ENCODE results near the gene SBK3. TPM values are rescaled to one million over a fixed set of nuclear protein-coding genes. Genes with fewer than 3 reads are reported as not detected.

Gene SBK3
- total and polyA plus RNA-seq, 10 of the 15 experiments (the other 5 are each of a cell fraction or from before 2014, with no cell fraction given), result not detected

DNA sequence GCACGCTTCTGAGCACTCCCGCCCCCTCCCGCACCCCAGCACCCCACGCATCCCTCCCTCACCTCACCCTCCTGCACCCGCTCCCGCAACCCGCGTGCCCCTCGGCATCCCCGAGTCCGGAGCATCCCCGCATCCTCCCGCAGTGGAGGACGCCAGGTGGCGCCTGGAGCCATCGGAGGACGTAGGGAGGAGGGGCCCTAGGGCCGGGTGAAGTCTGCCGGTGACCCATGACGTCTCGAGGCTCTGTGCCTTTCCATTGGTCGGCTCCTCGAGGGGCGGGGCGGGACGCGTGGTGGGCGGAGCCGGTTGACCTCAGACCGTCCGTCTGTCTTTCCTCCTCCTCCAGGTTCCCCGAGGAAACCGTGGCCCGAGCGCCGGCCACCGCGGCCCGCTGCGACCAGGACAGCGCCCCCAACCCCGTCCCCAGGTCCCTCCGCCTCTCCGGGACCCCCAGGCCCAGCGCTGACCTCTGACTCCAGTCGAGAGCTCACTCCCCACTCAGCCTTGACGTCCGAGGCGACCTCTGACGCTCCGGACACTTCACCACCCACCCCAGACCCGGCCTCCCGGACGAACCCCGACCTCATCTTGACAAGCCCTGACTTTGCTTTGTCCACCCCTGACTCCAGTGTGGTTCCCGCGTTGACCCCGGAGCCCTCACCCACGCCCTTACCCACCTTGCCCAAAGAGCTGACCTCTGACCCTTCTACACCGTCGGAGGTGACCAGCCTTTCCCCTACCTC is 28.3 kb downstream of the SBK3 start (continued):
- TF ChIP-seq, protein P1, sequence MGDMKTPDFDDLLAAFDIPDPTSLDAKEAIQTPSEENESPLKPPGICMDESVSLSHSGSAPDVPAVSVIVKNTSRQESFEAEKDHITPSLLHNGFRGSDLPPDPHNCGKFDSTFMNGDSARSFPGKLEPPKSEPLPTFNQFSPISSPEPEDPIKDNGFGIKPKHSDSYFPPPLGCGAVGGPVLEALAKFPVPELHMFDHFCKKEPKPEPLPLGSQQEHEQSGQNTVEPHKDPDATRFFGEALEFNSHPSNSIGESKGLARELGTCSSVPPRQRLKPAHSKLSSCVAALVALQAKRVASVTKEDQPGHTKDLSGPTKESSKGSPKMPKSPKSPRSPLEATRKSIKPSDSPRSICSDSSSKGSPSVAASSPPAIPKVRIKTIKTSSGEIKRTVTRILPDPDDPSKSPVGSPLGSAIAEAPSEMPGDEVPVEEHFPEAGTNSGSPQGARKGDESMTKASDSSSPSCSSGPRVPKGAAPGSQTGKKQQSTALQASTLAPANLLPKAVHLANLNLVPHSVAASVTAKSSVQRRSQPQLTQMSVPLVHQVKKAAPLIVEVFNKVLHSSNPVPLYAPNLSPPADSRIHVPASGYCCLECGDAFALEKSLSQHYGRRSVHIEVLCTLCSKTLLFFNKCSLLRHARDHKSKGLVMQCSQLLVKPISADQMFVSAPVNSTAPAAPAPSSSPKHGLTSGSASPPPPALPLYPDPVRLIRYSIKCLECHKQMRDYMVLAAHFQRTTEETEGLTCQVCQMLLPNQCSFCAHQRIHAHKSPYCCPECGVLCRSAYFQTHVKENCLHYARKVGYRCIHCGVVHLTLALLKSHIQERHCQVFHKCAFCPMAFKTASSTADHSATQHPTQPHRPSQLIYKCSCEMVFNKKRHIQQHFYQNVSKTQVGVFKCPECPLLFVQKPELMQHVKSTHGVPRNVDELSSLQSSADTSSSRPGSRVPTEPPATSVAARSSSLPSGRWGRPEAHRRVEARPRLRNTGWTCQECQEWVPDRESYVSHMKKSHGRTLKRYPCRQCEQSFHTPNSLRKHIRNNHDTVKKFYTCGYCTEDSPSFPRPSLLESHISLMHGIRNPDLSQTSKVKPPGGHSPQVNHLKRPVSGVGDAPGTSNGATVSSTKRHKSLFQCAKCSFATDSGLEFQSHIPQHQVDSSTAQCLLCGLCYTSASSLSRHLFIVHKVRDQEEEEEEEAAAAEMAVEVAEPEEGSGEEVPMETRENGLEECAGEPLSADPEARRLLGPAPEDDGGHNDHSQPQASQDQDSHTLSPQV (IDR thresholded peaks at IDR 0.05), result no peak
- TF ChIP-seq NFIC (IDR thresholded peaks at IDR 0.05; ENCODE audit: low read depth, low read length) (no peak), FOS (IDR thresholded peaks at IDR 0.05; ENCODE audit: borderline replicate concordance, extremely low read depth, insufficient read length) (no peak), ETV6 (conservative IDR thresholded peaks at IDR 0.05 in 1 of 2, IDR thresholded peaks at IDR 0.05 in 1 of 2; ENCODE audit: borderline replicate concordance in 1 of 2, low read depth in 1 of 2) (no peak), SMAD1 (IDR thresholded peaks at IDR 0.05; ENCODE audit: low read depth, partially characterized antibody) (no peak), BCL11A (IDR thresholded peaks at IDR 0.05; ENCODE audit: low read depth, low read length) (no peak), NR2C2 (IDR thresholded peaks at IDR 0.05; ENCODE audit: borderline replicate concordance, control insufficient read depth, insufficient read length, low read depth) (peak; percentile 62), NBN (IDR thresholded peaks at IDR 0.05) (peak; percentile 74), ZSCAN29 (IDR thresholded peaks at IDR 0.05) (no peak), MTA2 (IDR thresholded peaks at IDR 0.05; ENCODE audit: low read depth) (no peak; the same call in 1 of the 2 replicates), EZH2 (IDR thresholded peaks at IDR 0.05; ENCODE audit: borderline replicate concordance, control insufficient read depth, low read depth, low read length) (no peak), PML (IDR thresholded peaks at IDR 0.05; ENCODE audit: low read length) (no peak), RB1 (IDR thresholded peaks at IDR 0.05; ENCODE audit: borderline replicate concordance) (no peak), POU2F2 (IDR thresholded peaks at IDR 0.05; ENCODE audit: borderline replicate concordance, low read depth, low read length) (peak; percentile 33; the same call in 1 of the 3 replicates), CREB1 (IDR thresholded peaks at IDR 0.05; ENCODE audit: low read depth) (peak; percentile 98), RBBP5 (conservative IDR thresholded peaks at IDR 0.05) (no peak)
- TF ChIP-seq, protein P2, sequence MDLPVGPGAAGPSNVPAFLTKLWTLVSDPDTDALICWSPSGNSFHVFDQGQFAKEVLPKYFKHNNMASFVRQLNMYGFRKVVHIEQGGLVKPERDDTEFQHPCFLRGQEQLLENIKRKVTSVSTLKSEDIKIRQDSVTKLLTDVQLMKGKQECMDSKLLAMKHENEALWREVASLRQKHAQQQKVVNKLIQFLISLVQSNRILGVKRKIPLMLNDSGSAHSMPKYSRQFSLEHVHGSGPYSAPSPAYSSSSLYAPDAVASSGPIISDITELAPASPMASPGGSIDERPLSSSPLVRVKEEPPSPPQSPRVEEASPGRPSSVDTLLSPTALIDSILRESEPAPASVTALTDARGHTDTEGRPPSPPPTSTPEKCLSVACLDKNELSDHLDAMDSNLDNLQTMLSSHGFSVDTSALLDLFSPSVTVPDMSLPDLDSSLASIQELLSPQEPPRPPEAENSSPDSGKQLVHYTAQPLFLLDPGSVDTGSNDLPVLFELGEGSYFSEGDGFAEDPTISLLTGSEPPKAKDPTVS (IDR thresholded peaks at IDR 0.05; ENCODE audit: low read depth, low read length), result no peak
- TF ChIP-seq, protein P3, sequence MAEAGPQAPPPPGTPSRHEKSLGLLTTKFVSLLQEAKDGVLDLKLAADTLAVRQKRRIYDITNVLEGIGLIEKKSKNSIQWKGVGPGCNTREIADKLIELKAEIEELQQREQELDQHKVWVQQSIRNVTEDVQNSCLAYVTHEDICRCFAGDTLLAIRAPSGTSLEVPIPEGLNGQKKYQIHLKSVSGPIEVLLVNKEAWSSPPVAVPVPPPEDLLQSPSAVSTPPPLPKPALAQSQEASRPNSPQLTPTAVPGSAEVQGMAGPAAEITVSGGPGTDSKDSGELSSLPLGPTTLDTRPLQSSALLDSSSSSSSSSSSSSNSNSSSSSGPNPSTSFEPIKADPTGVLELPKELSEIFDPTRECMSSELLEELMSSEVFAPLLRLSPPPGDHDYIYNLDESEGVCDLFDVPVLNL (IDR thresholded peaks at IDR 0.05; ENCODE audit: low read depth, low read length), result no peak
- TF ChIP-seq, protein P4, sequence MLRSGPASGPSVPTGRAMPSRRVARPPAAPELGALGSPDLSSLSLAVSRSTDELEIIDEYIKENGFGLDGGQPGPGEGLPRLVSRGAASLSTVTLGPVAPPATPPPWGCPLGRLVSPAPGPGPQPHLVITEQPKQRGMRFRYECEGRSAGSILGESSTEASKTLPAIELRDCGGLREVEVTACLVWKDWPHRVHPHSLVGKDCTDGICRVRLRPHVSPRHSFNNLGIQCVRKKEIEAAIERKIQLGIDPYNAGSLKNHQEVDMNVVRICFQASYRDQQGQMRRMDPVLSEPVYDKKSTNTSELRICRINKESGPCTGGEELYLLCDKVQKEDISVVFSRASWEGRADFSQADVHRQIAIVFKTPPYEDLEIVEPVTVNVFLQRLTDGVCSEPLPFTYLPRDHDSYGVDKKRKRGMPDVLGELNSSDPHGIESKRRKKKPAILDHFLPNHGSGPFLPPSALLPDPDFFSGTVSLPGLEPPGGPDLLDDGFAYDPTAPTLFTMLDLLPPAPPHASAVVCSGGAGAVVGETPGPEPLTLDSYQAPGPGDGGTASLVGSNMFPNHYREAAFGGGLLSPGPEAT (IDR thresholded peaks at IDR 0.05; ENCODE audit: low read depth), result no peak
